ENCODE results near the gene TTI1. TPM values are rescaled to one million over a fixed set of nuclear protein-coding genes. Genes with fewer than 3 reads are reported as not detected.

Gene TTI1
- total and polyA plus RNA-seq, 9 of the 15 experiments (the other 6 are each of a cell fraction or from before 2014, with no cell fraction given): 9.8 to 55.1 (median 39.4) TPM

DNA sequence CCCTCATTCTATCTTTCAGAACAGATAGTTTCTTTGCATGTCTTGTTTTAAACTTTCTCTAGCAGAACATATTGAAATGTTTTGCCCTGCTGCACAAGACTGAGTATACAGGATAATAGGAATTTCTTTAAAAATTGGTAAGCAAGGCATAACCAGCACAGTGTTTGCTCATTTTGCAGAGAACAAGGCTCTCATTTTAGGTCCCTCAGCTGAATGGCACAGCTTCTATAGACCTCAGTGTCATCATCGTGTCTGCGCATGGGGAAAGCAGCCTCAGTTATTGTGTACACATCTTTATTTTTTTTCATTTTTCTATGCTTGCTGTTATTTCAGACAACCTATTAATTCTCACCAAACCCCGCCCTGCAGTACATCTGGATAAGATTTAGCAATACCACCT, 35.7 kb downstream of the TTI1 start:
- BruUV-seq (replicated peaks): no TSS peak
- no peak for FAIRE-seq
- TF ChIP-seq, protein P1, sequence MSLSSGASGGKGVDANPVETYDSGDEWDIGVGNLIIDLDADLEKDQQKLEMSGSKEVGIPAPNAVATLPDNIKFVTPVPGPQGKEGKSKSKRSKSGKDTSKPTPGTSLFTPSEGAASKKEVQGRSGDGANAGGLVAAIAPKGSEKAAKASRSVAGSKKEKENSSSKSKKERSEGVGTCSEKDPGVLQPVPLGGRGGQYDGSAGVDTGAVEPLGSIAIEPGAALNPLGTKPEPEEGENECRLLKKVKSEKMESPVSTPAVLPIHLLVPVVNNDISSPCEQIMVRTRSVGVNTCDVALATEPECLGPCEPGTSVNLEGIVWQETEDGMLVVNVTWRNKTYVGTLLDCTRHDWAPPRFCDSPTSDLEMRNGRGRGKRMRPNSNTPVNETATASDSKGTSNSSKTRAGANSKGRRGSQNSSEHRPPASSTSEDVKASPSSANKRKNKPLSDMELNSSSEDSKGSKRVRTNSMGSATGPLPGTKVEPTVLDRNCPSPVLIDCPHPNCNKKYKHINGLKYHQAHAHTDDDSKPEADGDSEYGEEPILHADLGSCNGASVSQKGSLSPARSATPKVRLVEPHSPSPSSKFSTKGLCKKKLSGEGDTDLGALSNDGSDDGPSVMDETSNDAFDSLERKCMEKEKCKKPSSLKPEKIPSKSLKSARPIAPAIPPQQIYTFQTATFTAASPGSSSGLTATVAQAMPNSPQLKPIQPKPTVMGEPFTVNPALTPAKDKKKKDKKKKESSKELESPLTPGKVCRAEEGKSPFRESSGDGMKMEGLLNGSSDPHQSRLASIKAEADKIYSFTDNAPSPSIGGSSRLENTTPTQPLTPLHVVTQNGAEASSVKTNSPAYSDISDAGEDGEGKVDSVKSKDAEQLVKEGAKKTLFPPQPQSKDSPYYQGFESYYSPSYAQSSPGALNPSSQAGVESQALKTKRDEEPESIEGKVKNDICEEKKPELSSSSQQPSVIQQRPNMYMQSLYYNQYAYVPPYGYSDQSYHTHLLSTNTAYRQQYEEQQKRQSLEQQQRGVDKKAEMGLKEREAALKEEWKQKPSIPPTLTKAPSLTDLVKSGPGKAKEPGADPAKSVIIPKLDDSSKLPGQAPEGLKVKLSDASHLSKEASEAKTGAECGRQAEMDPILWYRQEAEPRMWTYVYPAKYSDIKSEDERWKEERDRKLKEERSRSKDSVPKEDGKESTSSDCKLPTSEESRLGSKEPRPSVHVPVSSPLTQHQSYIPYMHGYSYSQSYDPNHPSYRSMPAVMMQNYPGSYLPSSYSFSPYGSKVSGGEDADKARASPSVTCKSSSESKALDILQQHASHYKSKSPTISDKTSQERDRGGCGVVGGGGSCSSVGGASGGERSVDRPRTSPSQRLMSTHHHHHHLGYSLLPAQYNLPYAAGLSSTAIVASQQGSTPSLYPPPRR (CRISPR knock-in tag; IDR thresholded peaks at IDR 0.05; ENCODE audit: borderline replicate concordance): no peak
- TF ChIP-seq NR3C1 (CRISPR knock-in tag; IDR thresholded peaks at IDR 0.05) (no peak), HLTF (IDR thresholded peaks at IDR 0.05) (no peak), STAG1 (CRISPR knock-in tag; IDR thresholded peaks at IDR 0.05; ENCODE audit: borderline replicate concordance) (no peak), HMG20B (CRISPR knock-in tag; IDR thresholded peaks at IDR 0.05) (no peak), ZC3H11A (IDR thresholded peaks at IDR 0.05; ENCODE audit: low read depth, low read length) (no peak), BRD9 (IDR thresholded peaks at IDR 0.05; ENCODE audit: low read depth, partially characterized antibody) (no peak), ZNF695 (CRISPR knock-in tag; IDR thresholded peaks at IDR 0.05) (no peak), SUPT5H (IDR thresholded peaks at IDR 0.05) (no peak), ETV5 (CRISPR knock-in tag; IDR thresholded peaks at IDR 0.05; ENCODE audit: low read depth) (no peak), ZNF780A (CRISPR knock-in tag; IDR thresholded peaks at IDR 0.05) (no peak), ZNF431 (CRISPR knock-in tag; IDR thresholded peaks at IDR 0.05) (no peak), SAP30 (IDR thresholded peaks at IDR 0.05; ENCODE audit: borderline replicate concordance, insufficient read depth, low read depth, low read length, poor library complexity, severe bottlenecking) (no peak), SMC3 (conservative IDR thresholded peaks at IDR 0.05; ENCODE audit: insufficient read depth, low read depth, low read length) (no peak)
- TF ChIP-seq, protein P2, sequence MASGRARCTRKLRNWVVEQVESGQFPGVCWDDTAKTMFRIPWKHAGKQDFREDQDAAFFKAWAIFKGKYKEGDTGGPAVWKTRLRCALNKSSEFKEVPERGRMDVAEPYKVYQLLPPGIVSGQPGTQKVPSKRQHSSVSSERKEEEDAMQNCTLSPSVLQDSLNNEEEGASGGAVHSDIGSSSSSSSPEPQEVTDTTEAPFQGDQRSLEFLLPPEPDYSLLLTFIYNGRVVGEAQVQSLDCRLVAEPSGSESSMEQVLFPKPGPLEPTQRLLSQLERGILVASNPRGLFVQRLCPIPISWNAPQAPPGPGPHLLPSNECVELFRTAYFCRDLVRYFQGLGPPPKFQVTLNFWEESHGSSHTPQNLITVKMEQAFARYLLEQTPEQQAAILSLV (tag; IDR thresholded peaks at IDR 0.05): no peak
- TF ChIP-seq, protein P3, sequence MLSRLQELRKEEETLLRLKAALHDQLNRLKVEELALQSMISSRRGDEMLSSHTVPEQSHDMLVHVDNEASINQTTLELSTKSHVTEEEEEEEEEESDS (CRISPR knock-in tag; IDR thresholded peaks at IDR 0.05): no peak
- TF ChIP-seq, protein P4, sequence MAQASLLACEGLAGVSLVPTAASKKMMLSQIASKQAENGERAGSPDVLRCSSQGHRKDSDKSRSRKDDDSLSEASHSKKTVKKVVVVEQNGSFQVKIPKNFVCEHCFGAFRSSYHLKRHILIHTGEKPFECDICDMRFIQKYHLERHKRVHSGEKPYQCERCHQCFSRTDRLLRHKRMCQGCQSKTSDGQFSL (CRISPR knock-in tag; IDR thresholded peaks at IDR 0.05): no peak
- TF ChIP-seq, protein P4 (tag; IDR thresholded peaks at IDR 0.05): no peak

More for the DNA sequence above, 35.7 kb downstream of the TTI1 start:
- POLR2A ChIA-PET: no interaction called here
- Histone ChIP-seq H3K4me1 (replicated peaks in 1 of 2; ENCODE audit: control insufficient read depth in 2 of 2, insufficient read depth in 2 of 2, low read length in 2 of 2) (peaks cover 7 to 14% of the 10 kb centered on the region in 2 experiments; a peak in 4 of 5 replicates), H3K36me3 (ENCODE audit: control insufficient read depth, insufficient read depth, low read length) (peaks cover 93% of the 10 kb centered on the region), H3K27me3 (ENCODE audit: control insufficient read depth in 2 of 2, insufficient read depth in 2 of 2, low read length in 2 of 2) (no peaks in the 10 kb centered on the region), H3K27ac (ENCODE audit: extremely low read depth, low read depth, low read length) (no peak overlapping the region), H2AFZ (ENCODE audit: low read depth, low read length) (no peak overlapping the region), H3K4me3 (no peak overlapping the region), H3K9me1 (ENCODE audit: control insufficient read depth, insufficient read depth, low read length) (no peaks in the 10 kb centered on the region), H3K4me2 (ENCODE audit: insufficient read depth, low read length) (no peak overlapping the region), H3K9ac (ENCODE audit: insufficient read depth in 1 of 2, low read depth in 2 of 2, low read length in 2 of 2) (no peak overlapping the region), H4K20me1 (replicated peaks; ENCODE audit: control insufficient read depth, insufficient read depth, low read length) (peaks cover 19% of the 10 kb centered on the region), H3K9me3 (replicated peaks; ENCODE audit: control insufficient read depth, insufficient read depth, low read depth, low read length) (no peaks in the 10 kb centered on the region), H3K79me2 (ENCODE audit: control insufficient read depth, insufficient read depth, low read length) (no peaks in the 10 kb centered on the region; the same call in 2 of the 3 replicates)
- 93% methylated on average over 3 of the region's 3 CpGs for WGBS (ENCODE audit: insufficient coverage, low coverage, missing lambda C conversion rate)
- DNase-seq (ENCODE audit: extremely low read depth in 1 of 4, low spot score in 3 of 4) (no peak), ATAC-seq (no peak)
- intact Hi-C loops (cut with micrococcal nuclease): loop anchor here (10.0 kb wide), 1 partner anchor 343 kb away; no protein-coding TSS in a partner anchor
- CTCF ChIA-PET (ENCODE audit: low intra/inter-chr PET ratio): no interaction called here
- in situ Hi-C loops (cut with MboI): no loop called here
